Measurements from ENCODE around the gene PSMD1.

PSMD1 gene

GRCh38 chr2:231011526-231011925, 45.1 kb upstream of the PSMD1 start:
- ChIA-PET CTCF (interaction anchor here (0.6 to 1.3 kb wide), 2 partner anchors 24 kb away, joined by 3 read pairs; no protein-coding TSS in a partner anchor), POLR2A (no interaction called here)
- H3K4me1 ChIP-seq (ENCODE audit: control insufficient read depth, insufficient read depth, low read length) = no peaks in the 10 kb centered on the region
- H3K27ac ChIP-seq (ENCODE audit: extremely low read depth, low read depth, low read length) = no peak overlapping the region
- H3K9me3 ChIP-seq (ENCODE audit: control insufficient read depth, insufficient read depth, low read depth, low read length) = no peaks in the 10 kb centered on the region
- H3K36me3 ChIP-seq (ENCODE audit: control insufficient read depth in 2 of 2, insufficient read depth in 1 of 2, low read length in 2 of 2) = no peaks in the 10 kb centered on the region
- H3K4me3 ChIP-seq (ENCODE audit: low read depth, low read length) = no peak overlapping the region
- TF ChIP-seq ZNF214 (tag by site-specific recombination; IDR thresholded peaks at IDR 0.05; ENCODE audit: borderline replicate concordance) (no peak), KLF9 (tag by site-specific recombination; IDR thresholded peaks at IDR 0.05; ENCODE audit: low read depth) (no peak), ZNF664 (tag by site-specific recombination; IDR thresholded peaks at IDR 0.05) (no peak), ZNF132 (tag by site-specific recombination; IDR thresholded peaks at IDR 0.05; ENCODE audit: borderline replicate concordance) (no peak), SCRT2 (tag by site-specific recombination; IDR thresholded peaks at IDR 0.05) (no peak), ZNF677 (tag by site-specific recombination; IDR thresholded peaks at IDR 0.05) (no peak)

DNA sequence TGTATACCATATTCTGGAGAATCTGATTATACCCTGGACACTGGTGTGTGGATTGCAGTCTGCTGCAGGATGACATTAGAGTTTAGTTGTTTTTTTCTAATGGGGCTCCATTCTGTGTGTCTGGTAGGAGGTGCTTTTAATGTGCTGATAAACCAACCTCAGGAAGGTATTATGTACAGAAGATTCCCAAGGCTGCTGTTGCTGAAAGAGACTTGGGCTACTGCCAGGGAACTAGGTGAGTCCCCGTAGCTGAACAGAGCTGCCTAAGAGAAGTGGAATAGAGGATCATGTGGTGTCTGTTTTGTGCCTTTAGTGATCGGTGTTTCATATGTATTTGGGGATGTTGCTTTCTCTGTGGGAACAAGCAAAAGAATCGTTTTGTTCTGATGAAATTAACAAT, 44.2 kb upstream of the PSMD1 start:
- H3K27ac ChIP-seq (ENCODE audit: extremely low read depth, low read depth, low read length) = no peak overlapping the region
- H3K4me3 ChIP-seq (ENCODE audit: low read depth, low read length) = no peak overlapping the region
- H3K9me3 ChIP-seq (ENCODE audit: control insufficient read depth, insufficient read depth, low read depth, low read length) = no peaks in the 10 kb centered on the region
- no peaks in the 10 kb centered on the region; the same call in 1 of the 2 replicates for H3K4me1 ChIP-seq (ENCODE audit: control insufficient read depth, insufficient read depth, low read length)
- no peaks in the 10 kb centered on the region for H3K36me3 ChIP-seq (ENCODE audit: control insufficient read depth in 2 of 2, insufficient read depth in 1 of 2, low read length in 2 of 2)
- ChIA-PET POLR2A (no interaction called here), CTCF (interaction anchor here (0.7 kb wide), 1 partner anchor 10 kb away, joined by 3 read pairs; no protein-coding TSS in a partner anchor)
- TF ChIP-seq ZNF707 (tag by site-specific recombination; IDR thresholded peaks at IDR 0.05) = no peak
- TF ChIP-seq ZNF658 (tag by site-specific recombination; IDR thresholded peaks at IDR 0.05) = no peak
- no peak for TF ChIP-seq ZNF560 (tag by site-specific recombination; IDR thresholded peaks at IDR 0.05; ENCODE audit: borderline replicate concordance)

DNA sequence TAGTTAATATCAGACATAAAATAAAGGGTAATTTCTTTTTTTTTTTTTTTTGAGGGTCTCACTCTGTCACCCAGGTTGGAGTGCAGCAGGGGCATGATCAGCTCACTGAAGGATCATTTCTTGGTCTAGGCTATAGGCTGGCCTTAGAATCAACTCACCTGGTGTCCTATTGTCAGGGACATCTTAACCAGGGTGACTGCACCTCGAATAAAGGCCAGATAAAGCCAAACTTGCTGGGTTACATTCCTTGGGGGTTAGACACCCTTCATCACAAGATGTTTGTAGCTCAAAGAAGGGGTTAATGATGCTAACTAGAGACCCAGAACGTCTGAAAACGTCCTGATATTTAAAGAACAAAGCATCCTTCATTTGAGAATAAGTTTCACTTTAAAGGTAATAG, 42.8 kb upstream of the PSMD1 start:
- TF ChIP-seq ZNF223 (tag by site-specific recombination; IDR thresholded peaks at IDR 0.05) = no peak
- no peak for TF ChIP-seq ZSCAN23 (tag by site-specific recombination; IDR thresholded peaks at IDR 0.05)
- no peak for TF ChIP-seq ZNF350 (tag by site-specific recombination; IDR thresholded peaks at IDR 0.05)
- no peak for TF ChIP-seq ZNF600 (tag by site-specific recombination; IDR thresholded peaks at IDR 0.05)
- no peak for TF ChIP-seq ZNF280D (tag by site-specific recombination; IDR thresholded peaks at IDR 0.05)
- no peak for TF ChIP-seq ZNF830 (tag by site-specific recombination; IDR thresholded peaks at IDR 0.05; ENCODE audit: low read depth)
- no peak for TF ChIP-seq ZNF302 (tag by site-specific recombination; IDR thresholded peaks at IDR 0.05; ENCODE audit: low read depth)
- no peak for TF ChIP-seq ZNF585B (tag by site-specific recombination; IDR thresholded peaks at IDR 0.05)
- TF ChIP-seq, protein P1, sequence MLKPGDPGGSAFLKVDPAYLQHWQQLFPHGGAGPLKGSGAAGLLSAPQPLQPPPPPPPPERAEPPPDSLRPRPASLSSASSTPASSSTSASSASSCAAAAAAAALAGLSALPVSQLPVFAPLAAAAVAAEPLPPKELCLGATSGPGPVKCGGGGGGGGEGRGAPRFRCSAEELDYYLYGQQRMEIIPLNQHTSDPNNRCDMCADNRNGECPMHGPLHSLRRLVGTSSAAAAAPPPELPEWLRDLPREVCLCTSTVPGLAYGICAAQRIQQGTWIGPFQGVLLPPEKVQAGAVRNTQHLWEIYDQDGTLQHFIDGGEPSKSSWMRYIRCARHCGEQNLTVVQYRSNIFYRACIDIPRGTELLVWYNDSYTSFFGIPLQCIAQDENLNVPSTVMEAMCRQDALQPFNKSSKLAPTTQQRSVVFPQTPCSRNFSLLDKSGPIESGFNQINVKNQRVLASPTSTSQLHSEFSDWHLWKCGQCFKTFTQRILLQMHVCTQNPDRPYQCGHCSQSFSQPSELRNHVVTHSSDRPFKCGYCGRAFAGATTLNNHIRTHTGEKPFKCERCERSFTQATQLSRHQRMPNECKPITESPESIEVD (tag by site-specific recombination; IDR thresholded peaks at IDR 0.05) = no peak
- TF ChIP-seq ZBTB8A (tag by site-specific recombination; IDR thresholded peaks at IDR 0.05) = no peak
- TF ChIP-seq REPIN1 (tag by site-specific recombination; IDR thresholded peaks at IDR 0.05; ENCODE audit: low read depth) = no peak
- TF ChIP-seq ZNF792 (tag by site-specific recombination; IDR thresholded peaks at IDR 0.05) = no peak
- TF ChIP-seq IKZF3 (tag by site-specific recombination; IDR thresholded peaks at IDR 0.05) = no peak
- ChIA-PET POLR2A (no interaction called here), CTCF (interaction anchor here (0.6 to 0.8 kb wide), 2 partner anchors 63 to 165 kb away, joined by 3 read pairs; no protein-coding TSS in a partner anchor)
- H3K4me1 ChIP-seq (ENCODE audit: control insufficient read depth, insufficient read depth, low read length) = no peaks in the 10 kb centered on the region; the same call in 1 of the 2 replicates
- H3K4me3 ChIP-seq (ENCODE audit: low read depth, low read length) = no peak overlapping the region
- H3K36me3 ChIP-seq (ENCODE audit: control insufficient read depth in 2 of 2, insufficient read depth in 1 of 2, low read length in 2 of 2) = no peaks in the 10 kb centered on the region
- H3K27ac ChIP-seq (ENCODE audit: extremely low read depth, low read depth, low read length) = no peak overlapping the region
- H3K9me3 ChIP-seq (ENCODE audit: control insufficient read depth, insufficient read depth, low read depth, low read length) = no peaks in the 10 kb centered on the region
